PC-3 (cell line): ENCODE data around the gene PPP2R5B. TPM values are rescaled to one million over a fixed set of nuclear protein-coding genes. Genes with fewer than 3 reads are reported as not detected.
A peak's percentile ranks its signal among the peaks of the same experiment; 100 is the strongest.

ENCODE experiments used
- ATAC-seq: fragments of 200-7000 bp; cut with Tn5 transposase; 2 replicates; pipeline ENCODE4 v1.9.1; 2020; ENCODE audit warnings: mild to moderate bottlenecking, moderate library complexity
- BruUV-seq: library from RNA; stranded (reverse); fragments of 400-500 nt; replicated peaks from 2 replicates; lab custom pipeline; 2021; lab: Mats Ljungman, UMichigan
- CTCF ChIA-PET: fragments of 300-600 bp; sonication (Branson Sonifier 250); formaldehyde crosslinking; loops from one replicate; lab custom pipeline; 2022; ENCODE audit warnings: antibody characterized with exemption; lab: Charles Lee
- POLR2A ChIA-PET: fragments of 300-600 bp; sonication (Branson Sonifier 250); formaldehyde crosslinking; loops from one replicate; lab custom pipeline; 2022; ENCODE audit warnings: antibody characterized with exemption; ENCODE audit not compliant: unreplicated experiment; lab: Charles Lee
- DNase-seq: peaks from one replicate; pipeline ENCODE4 v3.0.0-alpha.2; 2015
- H2AFZ ChIP-seq: fragments of 300-600 bp; sonication (generic); 2 replicates; pipeline ENCODE4 v1.6.0; 2016; ENCODE audit warnings: antibody characterized with exemption, low read length
- H3F3A ChIP-seq: fragments of 300-600 bp; sonication (generic); one replicate; pipeline ENCODE4 v1.6.0; 2017; ENCODE audit warnings: antibody characterized with exemption, low read length, control low read depth, mild to moderate bottlenecking; ENCODE audit not compliant: unreplicated experiment
- H3K27ac ChIP-seq: fragments of 300-600 bp; sonication (generic); 2 replicates; pipeline ENCODE4 v1.5.1; 2016; ENCODE audit warnings: mild to moderate bottlenecking, low read length
- H3K27me3 ChIP-seq: fragments of 300-600 bp; sonication (generic); 2 replicates; pipeline ENCODE4 v1.6.1; 2016; ENCODE audit warnings: low read length, mixed read lengths
- H3K36me3 ChIP-seq: fragments of 300-600 bp; sonication (generic); 2 replicates; pipeline ENCODE4 v1.6.1; 2016; ENCODE audit warnings: low read depth, mixed run types, low read length, mixed read lengths
- H3K4me1 ChIP-seq: fragments of 300-600 bp; sonication (generic); 2 replicates; pipeline ENCODE4 v1.5.1; 2016; ENCODE audit warnings: low read length; ENCODE audit not compliant: insufficient read depth
- H3K4me2 ChIP-seq: fragments of 300-600 bp; sonication (generic); 2 replicates; pipeline ENCODE4 v1.6.0; 2016; ENCODE audit warnings: low read length
- H3K4me3 ChIP-seq: fragments of 300-600 bp; sonication (generic); 2 replicates; pipeline ENCODE4 v1.5.1; 2016; ENCODE audit warnings: mild to moderate bottlenecking, low read length, mixed read lengths
- H3K79me2 ChIP-seq: fragments of 300-600 bp; sonication (generic); 2 replicates; pipeline ENCODE4 v1.6.1; 2017; ENCODE audit warnings: low read length, mixed read lengths
- H3K9ac ChIP-seq: fragments of 300-600 bp; sonication (generic); 2 replicates; pipeline ENCODE4 v1.6.0; 2016; ENCODE audit warnings: mild to moderate bottlenecking, low read length
- H3K9me2 ChIP-seq: fragments of 300-600 bp; sonication (generic); replicated peaks from 2 replicates; pipeline ENCODE4 v1.6.1; 2016; ENCODE audit warnings: mixed run types, low read length, mixed read lengths
- H3K9me3 ChIP-seq: fragments of 300-600 bp; sonication (generic); 2 replicates; pipeline ENCODE4 v1.6.1; 2016; ENCODE audit warnings: low read length, mixed read lengths
- H4K20me1 ChIP-seq: fragments of 300-600 bp; sonication (generic); 2 replicates; pipeline ENCODE4 v1.6.1; 2016; ENCODE audit warnings: low read length, mixed read lengths
- EZH2 ChIP-seq: fragments of 300-600 bp; sonication (generic); IDR thresholded peaks from one replicate; pipeline ENCODE4 v1.6.1; 2017; ENCODE audit warnings: antibody characterized with exemption, mild to moderate bottlenecking, low read length; ENCODE audit not compliant: unreplicated experiment
- EZH2phosphoT487 ChIP-seq: fragments of 300-600 bp; sonication (generic); IDR thresholded peaks from 2 replicates; pipeline ENCODE4 v1.6.1; 2018; ENCODE audit warnings: mild to moderate bottlenecking, antibody characterized with exemption, low read length, borderline replicate concordance
- intact Hi-C: fragments of 100-400 bp; cut with micrococcal nuclease; formaldehyde crosslinking; loops from 2 replicates; pipeline ENCODE4 v1.9.0; 2023
- total RNA-seq: library from RNA; depleted of rRNA; stranded (reverse); fragments of >200 nt; gene quantifications from 2 replicates; pipeline ENCODE4 v1.2.3, GENCODE V29; 2014
- TF ChIP-seq, protein P1 (sequence below): fragments of 300-600 bp; sonication (generic); conservative IDR thresholded peaks from 2 replicates; pipeline ENCODE4 v1.5.1; 2017; ENCODE audit warnings: antibody characterized with exemption, low read depth, mild to moderate bottlenecking, low read length

Gene PPP2R5B
- total RNA-seq, 1 experiment from 2014 or later: 24.9 TPM

DNA sequence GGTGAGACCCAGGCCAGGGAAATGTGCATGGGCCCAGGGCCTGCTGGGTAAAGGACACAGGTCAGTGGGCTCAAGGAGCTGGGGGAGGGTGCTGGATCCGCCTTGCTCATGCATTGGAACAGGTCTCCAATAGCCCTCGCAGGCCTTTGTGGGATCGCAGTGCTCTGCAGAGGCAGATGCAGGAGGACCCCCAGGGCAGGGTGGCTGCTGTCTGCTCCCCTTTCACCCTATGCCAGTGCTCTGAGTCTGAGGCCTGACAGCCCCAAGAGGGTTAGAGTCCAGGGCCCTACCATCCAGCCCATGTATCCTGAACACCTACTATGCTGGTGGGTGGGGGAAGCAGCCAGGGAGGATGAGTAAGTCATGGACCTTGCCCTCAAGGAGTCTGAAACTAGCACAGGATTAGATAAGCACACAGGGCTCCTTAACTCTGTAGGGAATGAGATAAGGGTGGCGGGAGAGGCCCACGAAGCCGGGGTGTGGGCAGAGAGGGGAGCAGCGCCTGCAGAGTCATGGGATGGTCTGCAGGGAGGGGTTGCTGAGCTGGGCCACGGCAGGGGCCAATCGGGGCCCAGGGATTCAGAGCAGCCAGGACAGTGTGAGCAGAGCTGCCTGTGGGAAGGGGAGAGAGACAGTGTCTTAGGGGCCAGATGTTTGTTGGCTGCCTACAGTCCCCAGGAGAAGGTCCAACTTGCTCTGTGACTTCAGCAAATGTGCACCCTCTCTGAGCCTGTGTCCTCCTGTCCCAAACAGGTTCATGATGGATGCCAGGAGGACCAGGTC is 35.6 kb upstream of the PPP2R5B start:
- ChIA-PET CTCF (no interaction called here), POLR2A (no interaction called here)
- Histone ChIP-seq H3K36me3 (no peaks in the 10 kb centered on the region), H3K4me1 (peaks cover 24% of the 10 kb centered on the region), H3K27ac (no peak overlapping the region), H3K9me3 (no peaks in the 10 kb centered on the region), H2AFZ (0 out of 2 replicates have a peak overlapping the region, but pooled peaks have one; percentile 15), H3K4me2 (peak overlapping the region; percentile 20), H3K9ac (no peak overlapping the region), H3K9me2 (no peaks in the 10 kb centered on the region), H3K4me3 (no peak overlapping the region), H4K20me1 (no peaks in the 10 kb centered on the region), H3K27me3 (no peaks in the 10 kb centered on the region), H3K79me2 (no peaks in the 10 kb centered on the region), H3F3A (no peaks in the 10 kb centered on the region)
- ATAC-seq: peak; percentile 6; the same call in 1 of the 2 replicates
- peak; percentile 34 for DNase-seq
- no peak for TF ChIP-seq EZH2phosphoT487
- TF ChIP-seq, protein P1, sequence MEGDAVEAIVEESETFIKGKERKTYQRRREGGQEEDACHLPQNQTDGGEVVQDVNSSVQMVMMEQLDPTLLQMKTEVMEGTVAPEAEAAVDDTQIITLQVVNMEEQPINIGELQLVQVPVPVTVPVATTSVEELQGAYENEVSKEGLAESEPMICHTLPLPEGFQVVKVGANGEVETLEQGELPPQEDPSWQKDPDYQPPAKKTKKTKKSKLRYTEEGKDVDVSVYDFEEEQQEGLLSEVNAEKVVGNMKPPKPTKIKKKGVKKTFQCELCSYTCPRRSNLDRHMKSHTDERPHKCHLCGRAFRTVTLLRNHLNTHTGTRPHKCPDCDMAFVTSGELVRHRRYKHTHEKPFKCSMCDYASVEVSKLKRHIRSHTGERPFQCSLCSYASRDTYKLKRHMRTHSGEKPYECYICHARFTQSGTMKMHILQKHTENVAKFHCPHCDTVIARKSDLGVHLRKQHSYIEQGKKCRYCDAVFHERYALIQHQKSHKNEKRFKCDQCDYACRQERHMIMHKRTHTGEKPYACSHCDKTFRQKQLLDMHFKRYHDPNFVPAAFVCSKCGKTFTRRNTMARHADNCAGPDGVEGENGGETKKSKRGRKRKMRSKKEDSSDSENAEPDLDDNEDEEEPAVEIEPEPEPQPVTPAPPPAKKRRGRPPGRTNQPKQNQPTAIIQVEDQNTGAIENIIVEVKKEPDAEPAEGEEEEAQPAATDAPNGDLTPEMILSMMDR: no peak
- TF ChIP-seq EZH2: no peak
- no TSS peak for BruUV-seq
- intact Hi-C loops: no loop called here

DNA sequence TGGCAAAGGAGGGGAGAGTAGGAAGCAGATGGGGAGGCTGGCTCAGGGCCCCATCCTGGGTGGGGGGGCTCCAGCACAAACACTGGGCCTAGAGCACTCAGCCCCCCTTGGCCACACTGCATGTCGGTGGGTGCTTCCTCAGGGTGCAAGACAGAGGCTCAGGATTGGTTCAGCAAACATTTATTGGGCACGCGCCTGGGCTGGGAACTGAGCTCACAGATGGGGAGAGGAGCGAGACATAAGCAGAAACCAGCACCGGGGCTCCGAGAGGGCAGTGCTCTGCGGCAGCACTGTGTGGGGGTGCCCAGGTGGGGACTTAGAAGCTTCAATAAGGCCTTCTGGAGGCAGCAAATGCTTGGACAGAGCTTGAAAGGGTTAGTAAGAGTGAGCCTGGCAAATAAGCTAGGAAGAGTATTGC is 34.0 kb upstream of the PPP2R5B start:
- no peaks in the 10 kb centered on the region for H3K79me2 ChIP-seq
- H3K36me3 ChIP-seq: no peaks in the 10 kb centered on the region
- ATAC-seq: no peak
- H3K4me3 ChIP-seq: no peak overlapping the region
- intact Hi-C loops: no loop called here
- no peaks in the 10 kb centered on the region for H3K27me3 ChIP-seq
- ChIA-PET POLR2A (no interaction called here), CTCF (interaction anchor here (0.6 kb wide), 1 partner anchor 125 kb away, joined by 3 read pairs; no protein-coding TSS in a partner anchor)
- no peaks in the 10 kb centered on the region for H3K9me3 ChIP-seq
- H2AFZ ChIP-seq: no peak overlapping the region
- no peak overlapping the region for H3K27ac ChIP-seq
- H4K20me1 ChIP-seq: no peaks in the 10 kb centered on the region
- DNase-seq: no peak
- no peak overlapping the region for H3K4me2 ChIP-seq
- peaks cover 20% of the 10 kb centered on the region for H3K4me1 ChIP-seq
- no peaks in the 10 kb centered on the region for H3F3A ChIP-seq
- no TSS peak for BruUV-seq
- H3K9ac ChIP-seq: no peak overlapping the region
- no peaks in the 10 kb centered on the region for H3K9me2 ChIP-seq
- no peak for TF ChIP-seq EZH2
- TF ChIP-seq, protein P1: no peak
- no peak for TF ChIP-seq EZH2phosphoT487
